Peyer's patch (tissue), 4 donors: ENCODE measurements around the gene KAT5.

ENCODE experiments used
- CTCF ChIP-seq, 6 experiments: fragments of 450-650 bp in 4 of 6; fragments of 200-600 bp in 2 of 6; sonication (generic) in 1 of 6; IDR thresholded peaks; one replicate each; pipeline ENCODE4 v1.5.1; 2017 to 2019; ENCODE audit warnings: antibody characterized with exemption in 6 of 6, mild to moderate bottlenecking in 3 of 6, moderate library complexity in 1 of 6
- POLR2A ChIP-seq, 2 donors: fragments of 450-650 bp; IDR thresholded peaks; one replicate each; pipeline ENCODE4 v1.5.1; 2017; ENCODE audit warnings: antibody characterized with exemption in 2 of 2, mild to moderate bottlenecking in 2 of 2, moderate library complexity in 2 of 2

GRCh38 chr11:65716774-65717405 lies 4.8 kb downstream of the KAT5 start:
- TF ChIP-seq CTCF (IDR thresholded peaks at IDR 0.05) = no peak
- TF ChIP-seq POLR2A (IDR thresholded peaks at IDR 0.05) = no peak
